Ascending aorta (tissue), 2 donors: ENCODE data around the gene KRTAP5-5. TPM values are rescaled to one million over a fixed set of nuclear protein-coding genes. Genes with fewer than 3 reads are reported as not detected.
A peak's percentile ranks its signal among the peaks of the same experiment; 100 is the strongest.
"Not testable (repeated sequence)": the region's sequence is repeated elsewhere in the genome, so short reads cannot be mapped to it uniquely, and the experiment has no call there.

Source experiments
- DNase-seq, 2 donors: peaks; one replicate each; pipeline ENCODE4 v3.0.0-alpha.2; 2019; ENCODE audit warnings: low spot score in 2 of 2
- H3K27ac ChIP-seq, 2 donors: fragments of 200-600 bp; sonication (generic); one replicate each; pipeline ENCODE4 v1.5.1; 2016 to 2017; ENCODE audit warnings: mild to moderate bottlenecking in 1 of 2
- H3K27me3 ChIP-seq: fragments of 200-600 bp; sonication (generic); one replicate; pipeline ENCODE4 v1.5.1; 2017
- H3K36me3 ChIP-seq, 2 donors: fragments of 200-600 bp; sonication (generic); one replicate each; pipeline ENCODE4 v1.5.1; 2016
- H3K4me1 ChIP-seq, 2 donors: fragments of 200-600 bp; sonication (generic); one replicate each; pipeline ENCODE4 v1.5.1; 2016 to 2017; ENCODE audit warnings: mild to moderate bottlenecking in 1 of 2
- H3K4me3 ChIP-seq, 2 donors: fragments of 200-600 bp; sonication (generic); one replicate each; pipeline ENCODE4 v1.5.1; 2016 to 2017; ENCODE audit warnings: mild to moderate bottlenecking in 1 of 2
- H3K9me3 ChIP-seq, 2 donors: fragments of 200-600 bp; sonication (generic); one replicate each; pipeline ENCODE4 v1.5.1; 2016
- intact Hi-C: fragments of 100-400 bp; cut with DNase I; formaldehyde crosslinking; loops from one replicate; pipeline ENCODE4 v1.15.1; 2023
- total RNA-seq: library from RNA; depleted of rRNA; stranded (reverse); fragments of >200 nt; gene quantifications from one replicate; pipeline ENCODE4 v1.1.0, GENCODE V29; 2016
- TF ChIP-seq, protein P1 (sequence below), 3 experiments: fragments of 200-600 bp in 2 of 3; fragments of 450-650 bp in 1 of 3; sonication (generic) in 2 of 3; IDR thresholded peaks; one replicate each; pipeline ENCODE4 v1.5.1; 2016 to 2019; ENCODE audit warnings: antibody characterized with exemption in 3 of 3, mild to moderate bottlenecking in 1 of 3, moderate library complexity in 1 of 3

The KRTAP5-5 gene
- total RNA-seq, 1 donor from 2014 or later: not detected

- TF ChIP-seq, protein P1, sequence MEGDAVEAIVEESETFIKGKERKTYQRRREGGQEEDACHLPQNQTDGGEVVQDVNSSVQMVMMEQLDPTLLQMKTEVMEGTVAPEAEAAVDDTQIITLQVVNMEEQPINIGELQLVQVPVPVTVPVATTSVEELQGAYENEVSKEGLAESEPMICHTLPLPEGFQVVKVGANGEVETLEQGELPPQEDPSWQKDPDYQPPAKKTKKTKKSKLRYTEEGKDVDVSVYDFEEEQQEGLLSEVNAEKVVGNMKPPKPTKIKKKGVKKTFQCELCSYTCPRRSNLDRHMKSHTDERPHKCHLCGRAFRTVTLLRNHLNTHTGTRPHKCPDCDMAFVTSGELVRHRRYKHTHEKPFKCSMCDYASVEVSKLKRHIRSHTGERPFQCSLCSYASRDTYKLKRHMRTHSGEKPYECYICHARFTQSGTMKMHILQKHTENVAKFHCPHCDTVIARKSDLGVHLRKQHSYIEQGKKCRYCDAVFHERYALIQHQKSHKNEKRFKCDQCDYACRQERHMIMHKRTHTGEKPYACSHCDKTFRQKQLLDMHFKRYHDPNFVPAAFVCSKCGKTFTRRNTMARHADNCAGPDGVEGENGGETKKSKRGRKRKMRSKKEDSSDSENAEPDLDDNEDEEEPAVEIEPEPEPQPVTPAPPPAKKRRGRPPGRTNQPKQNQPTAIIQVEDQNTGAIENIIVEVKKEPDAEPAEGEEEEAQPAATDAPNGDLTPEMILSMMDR (IDR thresholded peaks at IDR 0.05): no peak
- no peaks in the 10 kb centered on the region for H3K27me3 ChIP-seq
- H3K27ac ChIP-seq: no peak overlapping the region
- no peaks in the 10 kb centered on the region for H3K4me1 ChIP-seq
- DNase-seq: peak in 1 of 2 donors; percentile 47
- H3K36me3 ChIP-seq: no peaks in the 10 kb centered on the region
- H3K9me3 ChIP-seq: no peaks in the 10 kb centered on the region
- intact Hi-C loops: no loop called here
- H3K4me3 ChIP-seq: no peak overlapping the region
Measured at GRCh38 chr11:1656061-1656441, 26.5 kb downstream of the KRTAP5-5 start.

GRCh38 chr11:1656670-1657069 lies 27.1 kb downstream of the KRTAP5-5 start:
- intact Hi-C loops: no loop called here
- TF ChIP-seq, protein P1 (IDR thresholded peaks at IDR 0.05): no peak
- H3K27ac ChIP-seq: no peak overlapping the region
- H3K9me3 ChIP-seq: no peaks in the 10 kb centered on the region
- no peak overlapping the region for H3K4me3 ChIP-seq
- no peaks in the 10 kb centered on the region for H3K4me1 ChIP-seq
- peak in 1 of 2 donors; percentile 11 for DNase-seq
- H3K27me3 ChIP-seq: no peaks in the 10 kb centered on the region
- H3K36me3 ChIP-seq: no peaks in the 10 kb centered on the region

- DNase-seq: no peak
- H3K4me1 ChIP-seq: no peaks in the 10 kb centered on the region
- no peaks in the 10 kb centered on the region for H3K9me3 ChIP-seq
- no peaks in the 10 kb centered on the region for H3K36me3 ChIP-seq
- TF ChIP-seq, protein P1 (IDR thresholded peaks at IDR 0.05): no peak
- no peaks in the 10 kb centered on the region for H3K27me3 ChIP-seq
- intact Hi-C loops: no loop called here
- no peak overlapping the region for H3K4me3 ChIP-seq
- H3K27ac ChIP-seq: no peak overlapping the region
Measured at GRCh38 chr11:1659506-1659905, 29.9 kb downstream of the KRTAP5-5 start.

GRCh38 chr11:1660111-1660867 lies 30.7 kb downstream of the KRTAP5-5 start:
- H3K27me3 ChIP-seq: no peaks in the 10 kb centered on the region
- intact Hi-C loops: no loop called here

DNA sequence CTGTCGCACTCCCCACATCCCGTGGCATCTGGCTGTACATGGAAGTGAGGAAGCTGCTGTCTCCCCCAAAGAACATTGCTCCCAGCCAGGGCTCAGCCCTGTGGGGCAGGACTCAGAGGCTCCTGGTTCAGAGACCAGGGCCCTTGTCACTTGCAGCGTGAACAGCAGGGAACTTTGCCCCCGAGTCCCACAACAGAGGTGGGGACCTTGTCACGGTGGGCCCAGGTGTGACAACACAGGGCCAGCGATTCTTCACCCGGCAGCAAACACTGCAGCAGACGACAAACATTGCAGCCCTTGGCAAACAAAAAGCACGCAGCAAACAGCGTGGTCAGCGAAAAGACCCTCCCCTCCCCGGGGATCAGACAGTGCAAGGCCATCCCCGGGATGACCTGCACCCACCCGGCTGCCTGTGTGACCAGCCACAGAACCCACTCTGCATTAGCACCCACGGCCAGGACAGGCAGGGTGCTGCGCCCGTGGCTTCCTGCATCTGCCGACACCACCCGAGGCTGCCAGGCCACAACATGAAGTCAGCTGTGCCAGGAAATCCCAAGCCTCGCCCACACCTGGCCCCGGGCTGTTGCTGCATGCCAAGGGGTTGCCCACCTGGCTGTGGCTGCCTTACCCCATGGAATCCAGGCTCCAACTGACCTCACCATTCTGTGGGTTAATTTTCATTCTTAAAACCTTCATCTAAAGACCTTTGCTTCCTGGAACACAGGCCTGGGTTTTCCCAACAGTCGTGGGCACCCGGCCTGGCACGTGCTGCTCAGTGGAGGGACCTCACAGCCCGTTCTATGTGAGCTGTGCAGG lies 32.1 kb downstream of the KRTAP5-5 start:
- H3K27me3 ChIP-seq, intact Hi-C loops, H3K4me1 ChIP-seq, H3K9me3 ChIP-seq, H3K36me3 ChIP-seq, H3K27ac ChIP-seq, H3K4me3 ChIP-seq: not testable (repeated sequence)
- peak in 1 of 2 donors; percentile 19 for DNase-seq

More at GRCh38 chr11:1660111-1660867, 30.7 kb downstream of the KRTAP5-5 start:
- no peaks in the 10 kb centered on the region for H3K9me3 ChIP-seq
- peak in 1 of 2 donors; percentile 25 for DNase-seq
- H3K4me1 ChIP-seq: no peaks in the 10 kb centered on the region
- no peak overlapping the region for H3K4me3 ChIP-seq
- TF ChIP-seq, protein P1 (IDR thresholded peaks at IDR 0.05): no peak
- no peak overlapping the region for H3K27ac ChIP-seq
- H3K36me3 ChIP-seq: no peaks in the 10 kb centered on the region

DNA sequence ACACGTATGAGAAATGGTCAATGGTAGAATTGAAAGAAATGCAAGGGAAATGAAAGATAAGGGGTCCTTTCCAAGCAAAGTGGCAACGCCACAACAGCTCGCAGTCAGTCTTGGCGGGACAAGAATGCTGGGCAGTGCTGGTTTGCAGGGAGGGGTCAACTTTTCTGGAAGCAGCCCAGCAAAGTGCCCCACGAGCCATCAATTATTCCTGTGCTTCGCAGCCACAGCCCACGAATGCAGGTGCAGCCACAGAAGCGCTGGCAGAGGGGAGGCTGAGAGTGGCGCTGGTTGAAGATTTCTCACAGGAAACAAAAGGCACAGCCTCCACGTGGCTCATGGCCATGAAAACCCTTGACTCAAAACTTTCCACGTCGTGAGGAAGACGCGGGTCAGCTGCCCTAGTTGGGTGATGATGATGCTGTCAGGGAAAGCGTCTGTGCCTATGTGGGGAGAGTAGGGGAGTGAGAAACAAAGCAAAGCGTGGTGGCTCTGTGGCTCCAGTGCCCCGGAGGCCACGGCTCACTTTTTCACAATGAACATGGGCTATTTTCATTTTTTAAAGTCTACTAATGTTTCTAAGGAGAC lies 33.2 kb downstream of the KRTAP5-5 start:
- DNase-seq, H3K27ac ChIP-seq, H3K27me3 ChIP-seq, H3K4me3 ChIP-seq, H3K36me3 ChIP-seq, intact Hi-C loops, H3K9me3 ChIP-seq, H3K4me1 ChIP-seq: not testable (repeated sequence)
